Loucy (cell line): Measurements from ENCODE around the gene TNP2.
A peak's percentile ranks its signal among the peaks of the same experiment; 100 is the strongest.

Experiments used
- H2AFZ ChIP-seq: fragments of 200-600 bp; sonication (generic); 2 replicates; pipeline ENCODE4 v1.6.0; 2016; ENCODE audit warnings: antibody characterized with exemption, mild to moderate bottlenecking, low read length, moderate library complexity
- H3F3A ChIP-seq: fragments of 200-600 bp; 2 replicates; pipeline ENCODE4 v1.6.0; 2016; ENCODE audit warnings: antibody characterized with exemption, low read depth, mild to moderate bottlenecking
- H3K27me3 ChIP-seq: fragments of 200-600 bp; sonication (generic); 2 replicates; pipeline ENCODE4 v1.6.1; 2014; ENCODE audit warnings: low read length, mild to moderate bottlenecking; ENCODE audit not compliant: insufficient read depth, poor library complexity, severe bottlenecking
- H3K36me3 ChIP-seq: fragments of 200-600 bp; sonication (generic); 2 replicates; pipeline ENCODE4 v1.6.1; 2016; ENCODE audit warnings: low read length; ENCODE audit not compliant: insufficient read depth
- H3K4me1 ChIP-seq: fragments of 200-600 bp; sonication (generic); 2 replicates; pipeline ENCODE4 v1.5.1; 2014; ENCODE audit warnings: low read length, mild to moderate bottlenecking; ENCODE audit not compliant: insufficient read depth, poor library complexity, severe bottlenecking
- H3K4me2 ChIP-seq: fragments of 200-600 bp; sonication (generic); 2 replicates; pipeline ENCODE4 v1.6.0; 2014; ENCODE audit warnings: antibody characterized with exemption, low read length, low read depth, mild to moderate bottlenecking; ENCODE audit not compliant: poor library complexity, severe bottlenecking
- H3K4me3 ChIP-seq: fragments of 200-600 bp; sonication (generic); 2 replicates; pipeline ENCODE4 v1.5.1; 2014; ENCODE audit warnings: low read length, mild to moderate bottlenecking, mixed read lengths; ENCODE audit not compliant: poor library complexity, severe bottlenecking
- H3K79me2 ChIP-seq: fragments of 200-600 bp; sonication (generic); 2 replicates; pipeline ENCODE4 v1.6.1; 2014; ENCODE audit warnings: low read length; ENCODE audit not compliant: insufficient read depth
- H3K9ac ChIP-seq: fragments of 200-600 bp; sonication (generic); 2 replicates; pipeline ENCODE4 v1.6.0; 2014; ENCODE audit warnings: mild to moderate bottlenecking, low read depth, low read length, moderate library complexity; ENCODE audit not compliant: poor library complexity, severe bottlenecking
- H3K9me2 ChIP-seq: fragments of 200-600 bp; sonication (generic); replicated peaks from 2 replicates; pipeline ENCODE4 v1.6.1; 2016; ENCODE audit warnings: low read depth, low read length, mixed read lengths
- H3K9me3 ChIP-seq: fragments of 200-600 bp; sonication (generic); 2 replicates; pipeline ENCODE4 v1.6.1; 2014; ENCODE audit warnings: mild to moderate bottlenecking, antibody characterized with exemption, low read length, low read depth; ENCODE audit not compliant: insufficient read depth
- H4K20me1 ChIP-seq: fragments of 200-600 bp; sonication (generic); 2 replicates; pipeline ENCODE4 v1.6.0; 2014; ENCODE audit warnings: antibody characterized with exemption, low read length, mild to moderate bottlenecking; ENCODE audit not compliant: insufficient read depth, poor library complexity, severe bottlenecking
- EZH2phosphoT487 ChIP-seq: fragments of 200-600 bp; IDR thresholded peaks from 2 replicates; pipeline ENCODE4 v1.6.1; 2018; ENCODE audit warnings: antibody characterized with exemption, mild to moderate bottlenecking, moderate library complexity, borderline replicate concordance
- TF ChIP-seq, protein P1 (sequence below): fragments of 200-600 bp; sonication (generic); conservative IDR thresholded peaks from 2 replicates; pipeline ENCODE4 v1.5.1; 2014; ENCODE audit warnings: mild to moderate bottlenecking, antibody characterized with exemption, low read length

Gene TNP2

DNA sequence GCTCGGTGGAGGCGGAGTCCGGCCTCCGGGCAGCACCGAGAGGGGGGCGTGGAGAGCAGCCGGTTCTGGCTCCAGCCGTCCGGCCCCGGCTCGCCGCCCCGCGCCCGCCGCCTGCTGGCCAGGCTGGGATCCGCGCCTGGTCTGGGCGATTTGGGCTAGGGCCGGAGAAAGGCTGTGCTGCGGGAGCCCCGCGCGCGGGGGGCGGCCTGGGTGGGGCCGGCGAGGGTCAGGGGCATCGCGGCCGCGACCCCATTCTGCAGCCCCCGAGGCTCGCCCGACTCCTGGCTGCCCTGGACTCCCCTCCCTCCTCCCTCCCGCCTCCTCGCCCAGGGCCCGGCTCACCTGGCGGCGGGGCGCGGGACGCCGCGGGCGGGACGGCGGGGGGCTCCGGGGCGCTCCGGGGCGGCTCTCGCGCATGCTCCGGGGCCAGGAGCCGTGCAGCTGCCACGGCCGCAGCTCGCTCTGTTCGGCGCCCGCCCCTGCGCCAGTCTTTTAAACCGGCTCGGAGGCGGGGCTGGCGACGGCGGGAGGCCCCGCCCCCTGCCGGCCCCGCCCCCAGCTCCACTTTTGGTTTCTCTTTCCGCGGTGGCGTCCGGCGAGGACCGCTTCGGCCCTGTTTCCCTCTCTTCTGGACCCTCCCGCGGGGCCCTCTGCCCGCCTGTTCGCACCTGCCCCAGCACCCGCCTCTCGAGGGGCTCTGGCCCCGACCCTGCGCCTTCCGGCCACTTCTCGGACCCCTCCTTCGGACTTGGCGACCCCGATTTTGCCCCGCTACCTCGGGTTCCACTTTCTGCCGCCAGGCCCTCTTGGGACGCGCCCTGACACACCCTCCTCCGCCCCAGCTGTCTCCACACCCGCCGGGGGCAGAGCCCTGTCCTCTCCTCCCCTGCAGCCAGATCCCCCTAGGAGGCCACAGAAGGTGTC, 13.1 kb downstream of the TNP2 start, which contains the start of gene SOCS1:
SOCS1 (minus strand) TSS at position 468 of the 924 bp plus-strand sequence. CDS start 726 bp downstream, outside the sequence.
- Histone ChIP-seq H4K20me1 (peaks cover 6% of the 10 kb centered on the region), H3K4me1 (peaks cover 21% of the 10 kb centered on the region)

DNA sequence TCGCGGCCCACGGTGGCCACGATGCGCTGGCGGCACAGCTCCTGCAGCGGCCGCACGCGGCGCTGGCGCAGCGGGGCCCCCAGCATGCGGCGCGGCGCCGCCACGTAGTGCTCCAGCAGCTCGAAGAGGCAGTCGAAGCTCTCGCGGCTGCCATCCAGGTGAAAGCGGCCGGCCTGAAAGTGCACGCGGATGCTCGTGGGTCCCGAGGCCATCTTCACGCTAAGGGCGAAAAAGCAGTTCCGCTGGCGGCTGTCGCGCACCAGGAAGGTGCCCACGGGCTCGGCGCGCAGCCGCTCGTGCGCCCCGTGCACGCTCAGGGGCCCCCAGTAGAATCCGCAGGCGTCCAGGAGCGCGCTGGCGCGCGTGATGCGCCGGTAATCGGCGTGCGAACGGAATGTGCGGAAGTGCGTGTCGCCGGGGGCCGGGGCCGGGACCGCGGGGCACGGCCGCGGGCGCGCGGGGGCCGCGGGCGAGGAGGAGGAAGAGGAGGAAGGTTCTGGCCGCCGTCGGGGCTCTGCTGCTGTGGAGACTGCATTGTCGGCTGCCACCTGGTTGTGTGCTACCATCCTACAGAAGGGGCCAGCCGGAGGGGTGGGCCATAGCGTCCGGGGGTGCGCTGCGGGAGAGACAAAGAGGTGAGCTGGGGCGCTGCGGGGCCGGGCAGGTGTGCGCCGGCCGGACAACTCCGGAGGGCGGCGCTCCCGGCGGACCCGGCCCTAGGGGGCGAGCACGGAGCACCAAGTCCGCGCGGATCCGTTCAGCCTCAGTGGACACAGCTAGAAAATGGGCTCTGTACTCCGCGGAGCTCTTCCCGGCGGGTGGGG, 14.0 kb downstream of the TNP2 start:
- Histone ChIP-seq H3K9ac (peak overlapping the region; percentile 69), H3K9me3 (no peaks in the 10 kb centered on the region), H2AFZ (peak overlapping the region; percentile 27; the same call in 1 of the 2 replicates), H3K79me2 (peaks cover 29% of the 10 kb centered on the region), H3K9me2 (no peaks in the 10 kb centered on the region), H3K4me3 (peak overlapping the region; percentile 87), H3K27me3 (no peaks in the 10 kb centered on the region), H4K20me1 (peaks cover 6% of the 10 kb centered on the region), H3F3A (no peaks in the 10 kb centered on the region), H3K4me2 (peak overlapping the region; percentile 83), H3K4me1 (peaks cover 21% of the 10 kb centered on the region), H3K36me3 (no peaks in the 10 kb centered on the region)
- TF ChIP-seq, protein P1, sequence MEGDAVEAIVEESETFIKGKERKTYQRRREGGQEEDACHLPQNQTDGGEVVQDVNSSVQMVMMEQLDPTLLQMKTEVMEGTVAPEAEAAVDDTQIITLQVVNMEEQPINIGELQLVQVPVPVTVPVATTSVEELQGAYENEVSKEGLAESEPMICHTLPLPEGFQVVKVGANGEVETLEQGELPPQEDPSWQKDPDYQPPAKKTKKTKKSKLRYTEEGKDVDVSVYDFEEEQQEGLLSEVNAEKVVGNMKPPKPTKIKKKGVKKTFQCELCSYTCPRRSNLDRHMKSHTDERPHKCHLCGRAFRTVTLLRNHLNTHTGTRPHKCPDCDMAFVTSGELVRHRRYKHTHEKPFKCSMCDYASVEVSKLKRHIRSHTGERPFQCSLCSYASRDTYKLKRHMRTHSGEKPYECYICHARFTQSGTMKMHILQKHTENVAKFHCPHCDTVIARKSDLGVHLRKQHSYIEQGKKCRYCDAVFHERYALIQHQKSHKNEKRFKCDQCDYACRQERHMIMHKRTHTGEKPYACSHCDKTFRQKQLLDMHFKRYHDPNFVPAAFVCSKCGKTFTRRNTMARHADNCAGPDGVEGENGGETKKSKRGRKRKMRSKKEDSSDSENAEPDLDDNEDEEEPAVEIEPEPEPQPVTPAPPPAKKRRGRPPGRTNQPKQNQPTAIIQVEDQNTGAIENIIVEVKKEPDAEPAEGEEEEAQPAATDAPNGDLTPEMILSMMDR, result no peak

More for the DNA sequence above, 13.1 kb downstream of the TNP2 start, which contains the start of gene SOCS1:
- no peaks in the 10 kb centered on the region for H3K36me3 ChIP-seq
- peak within 1 kb of the TSS; percentile 86; the same call in 1 of the 2 replicates for H2AFZ ChIP-seq
- H3K9me2 ChIP-seq, result no peaks in the 10 kb centered on the region
- no peaks in the 10 kb centered on the region for H3K9me3 ChIP-seq
- no peaks in the 10 kb centered on the region for H3F3A ChIP-seq
- peak within 1 kb of the TSS; percentile 87 for H3K4me3 ChIP-seq
- H3K9ac ChIP-seq, result peak within 1 kb of the TSS; percentile 75
- H3K79me2 ChIP-seq, result peaks cover 29% of the 10 kb centered on the region
- peak within 1 kb of the TSS; percentile 83 for H3K4me2 ChIP-seq
- TF ChIP-seq, protein P1, result peak; percentile 51
- no peak for TF ChIP-seq EZH2phosphoT487
- no peaks in the 10 kb centered on the region for H3K27me3 ChIP-seq

DNA sequence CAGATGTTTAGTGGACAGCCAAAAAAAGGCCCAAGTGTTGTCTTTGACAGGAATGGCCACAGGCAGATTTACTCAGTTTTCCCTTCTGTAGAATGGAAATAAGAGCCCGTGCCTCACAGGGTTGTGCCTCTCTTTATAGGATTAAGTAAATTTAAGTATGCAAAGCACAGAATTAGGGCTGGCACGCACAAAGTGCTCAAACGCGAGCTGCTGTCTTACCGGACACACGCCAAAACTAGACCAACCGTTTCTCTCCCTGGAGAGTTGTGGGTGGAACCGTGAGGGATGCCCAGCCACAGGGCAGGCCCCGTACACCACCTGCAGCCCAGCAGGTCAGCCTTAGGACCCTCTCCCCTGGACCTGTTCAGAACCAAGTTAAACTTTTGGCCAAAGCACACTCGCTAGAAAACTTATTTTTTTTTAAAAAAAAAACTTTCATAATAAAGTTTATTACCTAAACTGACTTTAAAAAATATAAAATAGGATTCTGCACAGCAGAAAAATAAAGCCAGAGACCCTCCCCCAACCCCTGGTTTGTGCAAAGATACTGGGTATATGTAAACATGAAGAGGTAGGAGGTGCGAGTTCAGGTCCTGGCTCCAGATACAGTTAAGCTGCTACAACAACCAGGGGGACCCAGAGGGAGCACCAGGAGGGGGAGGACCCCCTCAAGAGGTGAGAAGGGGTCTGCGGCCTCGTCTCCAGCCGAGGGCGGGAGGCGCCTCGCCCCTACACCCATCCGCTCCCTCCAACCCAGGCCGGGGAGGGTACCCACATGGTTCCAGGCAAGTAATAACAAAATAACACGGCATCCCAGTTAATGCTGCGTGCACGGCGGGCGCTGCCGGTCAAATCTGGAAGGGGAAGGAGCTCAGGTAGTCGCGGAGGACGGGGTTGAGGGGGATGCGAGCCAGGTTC, 14.9 kb downstream of the TNP2 start:
- no peak overlapping the region for H2AFZ ChIP-seq
- peak overlapping the region; percentile 69 for H3K9ac ChIP-seq
- H3K27me3 ChIP-seq, result no peaks in the 10 kb centered on the region
- H3K4me2 ChIP-seq, result peak overlapping the region; percentile 83
- TF ChIP-seq, protein P1, result no peak
- TF ChIP-seq EZH2phosphoT487, result no peak
- H3K36me3 ChIP-seq, result no peaks in the 10 kb centered on the region
- peaks cover 29% of the 10 kb centered on the region for H3K79me2 ChIP-seq
- peaks cover 21% of the 10 kb centered on the region for H3K4me1 ChIP-seq
- H4K20me1 ChIP-seq, result peaks cover 6% of the 10 kb centered on the region
- H3K9me3 ChIP-seq, result no peaks in the 10 kb centered on the region
- peak overlapping the region; percentile 87 for H3K4me3 ChIP-seq
- H3K9me2 ChIP-seq, result no peaks in the 10 kb centered on the region
- H3F3A ChIP-seq, result no peaks in the 10 kb centered on the region
